GM18873 (cell line): ENCODE data around the gene ALOX15B.

Source experiments
- ATAC-seq: cut with Tn5 transposase; IDR thresholded peaks from one replicate; pipeline ENCODE4 v1.9.1; 2021; ENCODE audit warnings: mild to moderate bottlenecking, moderate library complexity, moderate number of reproducible peaks; ENCODE audit not compliant: unreplicated experiment, low FRiP score

The ALOX15B gene

GRCh38 chr17:8031950-8032349 lies 6.9 kb upstream of the ALOX15B start:
- no peak for ATAC-seq

DNA sequence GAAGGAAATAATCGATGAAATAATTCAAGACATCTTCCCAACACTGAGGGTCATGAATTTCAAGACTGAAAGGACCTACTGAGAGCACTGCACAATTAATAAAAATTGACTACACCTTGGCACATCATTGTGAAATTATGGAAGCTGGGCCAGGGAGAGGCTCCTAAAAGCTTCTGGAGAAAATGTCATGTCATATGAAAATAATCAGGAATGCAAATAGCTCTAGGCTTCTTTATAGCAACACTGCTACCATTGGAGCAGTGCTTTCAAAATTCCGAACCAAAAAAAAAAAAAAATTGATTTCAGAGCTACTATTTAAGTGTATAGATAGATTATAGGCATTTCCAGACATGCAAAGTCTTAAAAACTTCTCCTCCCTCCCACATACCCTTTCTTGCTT lies 6.4 kb upstream of the ALOX15B start:
- ATAC-seq, result no peak

GRCh38 chr17:8039611-8040168 lies 831 bp downstream of the ALOX15B start:
- ATAC-seq, result no peak

GRCh38 chr17:8041249-8041928 lies 2.5 kb downstream of the ALOX15B start:
- ATAC-seq, result no peak

DNA sequence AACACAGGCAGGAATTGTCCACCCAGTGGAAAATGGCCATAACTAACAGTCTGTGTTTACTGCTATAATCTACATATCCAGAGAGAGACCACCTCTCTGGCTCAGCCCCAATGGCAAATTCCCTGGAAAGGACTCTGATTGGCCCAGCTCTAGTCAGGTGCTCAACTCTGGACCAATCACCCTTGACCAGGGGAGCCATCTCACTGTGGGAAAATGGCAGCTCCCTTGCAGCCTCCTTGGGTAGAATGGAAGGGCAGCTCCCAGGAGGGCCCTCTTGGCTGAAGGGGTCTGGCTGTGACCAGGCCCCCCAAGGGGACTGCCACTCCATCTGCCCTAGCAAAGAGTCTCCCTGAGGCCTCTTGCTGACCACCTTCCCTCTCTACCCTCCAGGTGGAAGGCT lies 3.1 kb downstream of the ALOX15B start:
- ATAC-seq, result no peak

GRCh38 chr17:8044819-8045810 lies 6.3 kb downstream of the ALOX15B start:
- ATAC-seq, result no peak

- ATAC-seq, result no peak
Measured at GRCh38 chr17:8046306-8046928, 7.6 kb downstream of the ALOX15B start.

- ATAC-seq, result no peak
Measured at GRCh38 chr17:8046929-8047768, 8.3 kb downstream of the ALOX15B start.

DNA sequence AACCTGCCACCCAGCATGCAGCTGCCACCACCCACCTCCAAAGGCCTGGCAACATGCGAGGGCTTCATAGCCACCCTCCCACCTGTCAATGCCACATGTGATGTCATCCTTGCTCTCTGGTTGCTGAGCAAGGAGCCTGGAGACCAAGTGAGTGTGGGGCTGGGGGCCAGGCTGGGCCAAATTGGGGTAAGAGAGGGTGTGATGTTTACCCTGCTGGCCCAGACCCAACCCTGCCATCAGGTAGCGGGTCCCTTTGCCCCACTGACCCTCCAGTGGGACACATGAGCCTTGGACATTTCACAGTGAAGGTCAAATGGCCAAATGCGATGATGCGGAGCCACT lies 8.9 kb downstream of the ALOX15B start:
- no peak for ATAC-seq

- no peak for ATAC-seq
Measured at GRCh38 chr17:8048236-8048635, 9.4 kb downstream of the ALOX15B start.

- ATAC-seq, result no peak
Measured at GRCh38 chr17:8048736-8049135, 9.9 kb downstream of the ALOX15B start.

GRCh38 chr17:8051831-8052230 lies 13.0 kb downstream of the ALOX15B start:
- ATAC-seq, result no peak

DNA sequence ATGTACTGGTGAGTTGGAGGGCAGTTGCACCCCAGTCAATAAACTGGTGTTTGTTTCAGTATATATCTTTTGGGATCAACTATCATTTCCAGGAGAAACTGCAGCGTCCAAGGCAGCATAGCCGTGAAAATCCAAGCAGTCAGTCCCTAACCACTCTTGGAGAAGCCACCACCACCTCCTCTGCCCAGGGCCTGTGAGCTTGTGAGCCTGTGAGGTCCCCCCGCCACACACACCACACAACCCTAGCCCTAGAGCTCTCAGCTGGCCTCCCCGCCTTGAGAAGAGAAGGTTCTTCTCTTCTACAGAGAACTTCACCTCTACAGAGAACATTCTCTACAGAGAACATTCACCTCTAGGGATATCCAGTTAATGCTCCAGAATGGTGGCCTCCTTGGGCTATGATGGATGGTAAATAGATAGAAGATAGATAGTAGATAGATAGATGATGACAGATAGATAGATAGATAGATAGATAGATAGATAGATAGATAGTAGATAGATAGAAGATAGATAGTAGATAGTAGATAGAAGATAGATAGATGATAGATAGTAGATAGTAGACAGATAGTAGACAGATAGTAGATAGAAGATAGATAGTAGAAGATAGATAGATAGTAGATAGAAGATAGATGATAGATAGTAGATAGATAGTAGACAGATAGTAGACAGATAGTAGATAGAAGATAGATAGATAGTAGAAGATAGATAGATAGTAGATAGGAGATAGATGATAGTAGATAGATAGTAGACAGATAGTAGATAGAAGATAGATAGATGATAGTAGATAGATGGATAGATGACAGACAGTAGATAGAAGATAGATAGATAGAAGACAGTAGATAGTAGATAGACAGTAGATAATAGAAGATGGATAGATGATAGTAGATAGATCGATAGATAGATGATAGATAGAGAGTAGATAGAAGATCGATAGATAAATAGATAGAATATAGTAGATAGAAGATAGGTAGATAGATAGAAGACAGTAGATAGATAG lies 13.7 kb downstream of the ALOX15B start:
- no peak for ATAC-seq

DNA sequence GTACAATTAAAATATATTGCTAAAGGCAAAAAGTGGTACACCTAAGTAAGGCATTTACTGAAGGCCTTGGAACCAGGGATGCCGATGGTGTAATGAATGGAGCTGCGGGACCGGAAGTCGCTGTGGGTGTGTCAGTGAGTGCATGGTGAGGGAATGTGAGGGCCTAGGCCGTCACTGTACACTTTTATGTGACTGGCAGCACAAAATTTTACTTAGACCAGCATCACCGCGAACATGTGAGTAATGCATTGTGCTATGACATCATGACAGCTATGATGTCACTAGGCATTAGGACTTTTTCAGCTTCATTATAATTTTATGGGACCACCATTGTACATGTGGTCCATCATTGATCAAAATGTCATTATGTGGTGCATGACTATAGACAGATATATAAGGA lies 14.7 kb downstream of the ALOX15B start:
- no peak for ATAC-seq

- ATAC-seq, result no peak
Measured at GRCh38 chr17:8055851-8056231, 17.0 kb downstream of the ALOX15B start.

DNA sequence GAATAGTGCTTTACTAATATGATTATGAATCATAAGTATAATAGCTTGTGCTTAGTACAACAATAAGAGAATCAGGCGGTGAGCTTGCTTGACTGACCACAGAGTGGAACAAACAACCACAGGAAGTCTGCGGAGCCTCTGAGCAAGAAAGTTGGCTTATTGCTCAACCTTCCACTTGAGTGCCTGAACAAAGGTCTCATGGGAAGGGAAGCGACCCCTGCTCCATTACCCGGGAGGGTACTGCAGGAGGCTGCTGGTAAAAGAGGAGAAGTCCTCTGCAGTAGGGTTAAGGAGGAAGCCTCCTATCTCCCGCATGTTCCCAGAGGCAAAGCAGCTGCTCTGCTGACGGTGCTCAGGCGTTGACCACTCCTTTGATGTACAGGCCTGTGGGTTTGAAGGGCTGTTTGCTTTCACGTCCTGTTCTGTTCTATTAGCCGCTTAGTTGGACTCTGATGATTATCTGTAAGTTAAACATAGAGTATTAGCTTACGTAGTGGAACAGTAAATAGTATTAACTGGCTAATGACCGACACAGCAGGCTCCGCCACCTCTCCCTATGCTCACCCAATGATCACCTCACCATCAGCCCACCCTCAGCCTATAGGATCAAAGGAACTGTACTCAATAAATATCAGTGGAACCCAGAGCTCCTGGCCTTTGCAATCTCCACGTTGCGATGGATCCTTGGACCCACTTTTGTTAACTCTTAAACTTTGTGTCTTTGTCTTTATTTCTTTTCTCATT lies 17.5 kb downstream of the ALOX15B start:
- ATAC-seq, result no peak

GRCh38 chr17:8056976-8057625 lies 18.2 kb downstream of the ALOX15B start:
- ATAC-seq, result no peak

GRCh38 chr17:8057691-8058114 lies 18.8 kb downstream of the ALOX15B start:
- no peak for ATAC-seq
